Renal cortical epithelial cell (primary cell): Measurements from ENCODE around the gene PPM1B. TPM values are rescaled to one million over a fixed set of nuclear protein-coding genes. Genes with fewer than 3 reads are reported as not detected.
A peak's percentile ranks its signal among the peaks of the same experiment; 100 is the strongest.
"Not testable (repeated sequence)": the region's sequence is repeated elsewhere in the genome, so short reads cannot be mapped to it uniquely, and the experiment has no call there.

Experiments
- DNase-seq: peaks from one replicate; pipeline ENCODE4 v3.0.0-alpha.2; 2011; ENCODE audit warnings: low read depth
- total RNA-seq: library from RNA; depleted of rRNA; stranded (reverse); fragments of >200 nt; gene quantifications from 2 replicates; pipeline ENCODE4 v1.2.3, GENCODE V29; 2014

PPM1B gene
- total RNA-seq, 1 donor from 2014 or later: 78.3 TPM

DNA sequence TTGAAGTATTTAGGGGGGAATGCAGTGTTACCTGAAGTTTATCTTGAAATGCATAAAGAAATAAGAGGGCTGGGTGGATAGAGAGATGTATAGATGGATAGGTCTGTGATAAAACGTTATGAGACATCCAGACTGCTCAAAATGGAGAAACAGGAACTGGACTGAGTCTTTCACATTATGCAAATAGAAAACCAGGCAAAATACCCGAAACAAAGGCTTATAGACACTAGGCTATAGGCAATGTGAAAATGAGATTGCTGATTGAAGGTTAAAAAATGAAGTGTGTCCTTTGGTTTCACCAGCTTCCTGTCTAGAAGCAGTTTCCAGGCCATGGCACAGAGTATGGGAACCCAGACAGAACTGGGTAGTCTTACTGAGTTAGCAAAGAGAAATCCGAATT lies 81.7 kb downstream of the PPM1B start:
- DNase-seq: no peak

DNA sequence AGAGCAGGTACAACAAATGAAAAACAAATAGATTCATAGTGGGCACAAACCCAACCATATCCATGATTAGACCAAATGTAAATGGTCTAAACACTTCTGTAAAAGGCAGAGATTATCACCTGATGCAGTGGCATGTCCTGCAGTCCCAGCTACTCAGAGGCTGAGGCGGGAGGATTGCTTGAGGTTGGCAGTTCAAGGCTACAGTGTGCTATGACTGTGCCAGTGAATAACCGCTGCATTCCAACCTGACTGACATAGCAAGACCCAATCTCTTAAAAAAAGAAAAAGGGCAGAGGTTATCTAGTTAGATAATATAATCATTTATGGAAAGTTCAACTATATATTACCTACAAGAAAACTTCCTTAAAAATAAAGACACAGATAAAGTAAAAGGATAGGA lies 85.3 kb downstream of the PPM1B start:
- no peak for DNase-seq

DNA sequence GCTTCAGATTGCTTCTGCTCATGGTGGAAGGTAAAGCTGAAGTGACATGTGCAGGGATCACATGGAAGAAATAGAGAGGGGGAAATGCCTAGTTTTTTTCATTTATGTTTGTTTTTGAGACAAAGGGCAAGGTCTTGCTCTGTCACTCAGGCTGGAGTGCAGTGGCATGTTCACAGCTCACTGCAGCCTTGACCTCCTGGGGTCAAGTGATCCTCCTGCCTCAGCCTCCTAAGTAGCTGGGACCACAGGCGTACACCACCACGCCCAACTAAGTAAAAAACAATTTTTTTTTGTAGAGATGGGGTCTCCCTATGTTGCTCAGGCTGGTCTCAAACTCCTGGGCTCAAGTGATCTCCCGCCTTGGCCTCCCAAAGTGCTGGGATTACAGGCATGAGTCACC lies 87.0 kb downstream of the PPM1B start:
- DNase-seq: not testable (repeated sequence)

DNA sequence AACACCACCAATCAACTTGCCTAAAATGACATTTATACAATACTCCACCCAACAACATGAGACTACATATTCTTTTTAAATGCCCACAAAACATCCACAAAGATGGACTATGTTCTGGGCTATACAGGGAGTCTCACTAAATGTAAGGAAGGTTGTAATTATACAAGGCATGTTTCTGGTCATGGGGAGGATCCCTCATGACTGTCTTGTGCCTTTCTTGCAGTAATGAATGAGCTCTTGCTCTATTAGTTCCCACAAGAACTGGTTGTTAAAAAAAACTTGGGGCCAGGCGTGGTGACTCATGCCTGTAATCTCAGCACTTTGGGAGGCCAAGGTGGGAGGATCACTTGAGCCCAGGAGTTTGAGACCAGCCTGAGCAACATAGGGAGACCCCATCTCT lies 89.1 kb downstream of the PPM1B start:
- not testable (repeated sequence) for DNase-seq

DNA sequence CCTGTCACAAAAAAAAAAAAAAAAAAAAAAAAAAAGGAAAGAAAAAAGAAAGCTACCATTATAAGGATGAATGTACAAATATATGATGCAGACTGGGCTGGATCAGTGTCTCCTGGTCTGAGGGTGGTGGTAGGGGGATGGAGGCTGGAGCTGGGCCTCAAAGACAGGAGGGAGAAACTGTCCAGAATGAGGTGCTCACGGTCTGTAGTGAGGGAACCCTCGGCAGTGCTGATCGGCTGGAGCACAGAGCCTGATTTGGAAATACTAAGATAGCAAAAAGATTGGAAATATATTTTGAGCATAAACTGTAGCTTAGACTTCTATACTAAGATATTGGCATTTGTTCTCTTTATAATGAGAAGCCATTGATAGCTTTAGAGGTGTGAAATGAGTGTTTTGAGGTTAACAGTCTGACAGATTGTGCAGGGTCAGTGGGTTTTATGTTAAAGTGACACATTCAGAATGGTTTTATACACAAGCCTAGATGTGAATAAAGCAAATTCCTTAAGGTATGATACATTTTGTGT lies 98.7 kb downstream of the PPM1B start:
- DNase-seq: no peak

DNA sequence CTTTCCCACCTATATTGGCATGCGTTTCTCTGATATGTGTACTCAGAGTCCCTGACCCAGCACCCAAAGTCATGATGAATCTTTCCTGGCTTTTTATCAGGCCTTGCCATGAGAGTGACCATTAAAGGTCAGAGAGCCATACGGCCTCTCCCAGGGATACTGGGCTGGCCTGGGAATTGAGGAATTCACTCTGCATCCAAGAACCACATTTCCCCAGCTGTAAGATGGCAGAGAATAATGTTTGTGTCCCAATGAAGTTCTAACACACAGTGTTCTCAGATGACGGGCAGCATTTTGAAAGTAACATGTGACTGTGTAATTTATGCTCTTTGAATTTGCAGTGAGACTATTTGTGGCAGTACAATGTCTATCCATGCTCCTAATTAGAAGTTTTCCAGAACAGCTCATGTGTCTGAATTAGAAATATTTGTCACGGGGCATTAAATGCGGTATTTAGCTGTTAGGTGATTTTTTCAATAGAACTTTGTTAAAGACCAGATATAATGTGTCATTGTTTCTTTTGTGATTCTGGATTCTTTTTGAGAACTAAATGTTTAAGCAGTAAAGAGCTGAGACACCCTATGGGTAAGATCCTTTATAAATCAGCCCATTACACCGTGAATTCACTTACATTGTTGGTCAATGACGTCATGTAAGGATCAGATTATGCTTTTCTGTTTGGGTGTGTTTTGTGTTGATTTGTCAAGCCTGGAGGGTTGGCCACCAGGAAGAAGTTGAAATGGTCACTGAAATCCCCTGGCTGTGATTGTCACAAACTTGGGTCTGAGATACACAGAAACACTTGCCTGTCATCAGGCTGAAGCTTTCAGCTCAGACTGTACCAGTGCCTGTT lies 99.3 kb downstream of the PPM1B start:
- peak; percentile 94 for DNase-seq

DNA sequence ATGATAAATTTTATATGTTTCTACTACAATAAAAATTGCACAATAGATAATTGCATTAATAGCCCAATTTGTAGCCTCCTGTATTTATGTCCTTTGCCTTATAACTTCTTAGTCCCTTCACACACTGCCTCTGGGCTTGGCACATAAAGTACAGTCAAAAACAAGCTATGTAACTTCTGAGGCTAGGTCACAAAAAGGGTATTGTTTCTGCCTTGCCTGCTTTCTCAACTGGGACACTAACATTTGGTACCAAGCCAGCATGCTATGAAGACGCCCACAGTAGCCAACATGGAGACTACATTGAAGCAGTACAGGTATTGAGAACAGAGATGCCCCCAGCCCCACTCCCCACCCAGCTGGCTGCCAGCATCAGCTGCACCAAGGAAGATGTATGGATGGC lies 101.2 kb downstream of the PPM1B start:
- DNase-seq: peak; percentile 42

DNA sequence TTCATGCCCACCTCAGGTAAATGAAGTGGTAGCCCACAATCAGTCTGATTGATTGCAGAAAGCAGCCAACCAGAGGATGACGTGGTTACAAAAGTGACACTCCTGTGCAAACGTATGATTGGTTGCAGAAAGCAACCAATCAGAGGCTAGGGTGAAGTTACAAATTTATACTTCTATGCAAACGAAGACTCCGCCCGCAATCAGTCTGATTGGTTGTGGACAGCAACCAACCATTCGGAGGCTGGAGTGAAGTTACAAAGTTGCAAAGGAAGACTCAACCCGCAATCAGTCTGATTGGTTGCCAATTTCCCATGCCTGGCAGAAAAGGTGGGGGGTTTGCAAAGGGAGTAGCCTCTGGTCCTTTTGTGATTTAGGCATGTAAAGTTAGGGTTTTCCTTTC lies 102.6 kb downstream of the PPM1B start:
- no peak for DNase-seq

DNA sequence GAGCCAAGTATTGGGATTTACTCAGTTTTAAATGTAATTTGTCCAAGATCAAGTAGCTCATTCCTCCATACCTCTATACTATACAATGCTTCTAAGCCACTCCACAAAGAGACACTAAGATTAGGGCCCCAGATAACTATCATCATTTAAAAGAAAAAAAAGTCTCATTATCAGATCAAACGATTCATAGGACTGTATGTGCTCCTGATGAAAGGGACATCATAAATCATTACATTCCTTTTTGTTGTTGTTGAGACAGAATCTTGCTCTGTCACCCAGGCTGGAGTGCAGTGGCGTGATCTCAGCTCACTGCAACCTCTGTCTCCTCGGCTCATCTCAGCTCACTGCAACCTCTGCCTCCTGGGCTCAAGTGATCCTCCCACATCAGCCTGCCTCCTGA lies 104.4 kb downstream of the PPM1B start:
- DNase-seq: no peak

DNA sequence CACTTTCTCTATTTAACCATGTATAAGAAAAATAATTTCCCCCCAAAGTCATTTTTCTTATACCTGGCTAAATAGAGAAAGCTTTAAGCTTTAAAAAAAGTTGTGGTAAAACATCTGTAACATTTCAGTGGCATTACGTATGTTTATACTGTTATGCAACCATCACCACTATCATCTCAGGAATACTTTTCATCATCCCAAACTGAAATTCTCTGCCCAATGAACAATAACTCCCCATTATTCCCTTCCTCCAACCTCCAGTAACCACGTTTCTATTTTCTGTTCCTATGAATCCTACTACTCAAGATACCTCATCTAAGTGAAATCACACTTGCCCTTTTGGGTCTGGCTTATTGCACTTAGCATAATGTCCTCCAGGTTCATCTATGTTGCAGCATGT lies 104.9 kb downstream of the PPM1B start:
- DNase-seq: no peak

DNA sequence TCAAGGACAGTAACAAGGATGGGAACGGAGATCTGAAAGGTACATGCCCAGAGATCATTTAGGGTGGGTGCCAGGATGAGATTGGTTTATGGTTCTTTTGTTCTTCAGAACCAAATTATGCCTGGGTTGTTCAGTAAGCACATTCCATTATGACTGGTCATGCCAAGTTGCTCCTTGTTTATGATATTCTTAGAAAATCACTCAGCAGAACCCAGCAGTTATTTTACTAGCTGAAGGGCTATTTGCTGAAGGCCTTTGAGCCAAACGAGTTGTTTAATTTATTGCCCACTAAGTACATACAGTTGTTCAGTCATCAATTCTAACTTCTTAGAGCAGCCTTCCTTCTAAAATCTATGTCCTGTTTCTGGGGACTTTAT lies 107.2 kb downstream of the PPM1B start:
- DNase-seq: peak; percentile 98

DNA sequence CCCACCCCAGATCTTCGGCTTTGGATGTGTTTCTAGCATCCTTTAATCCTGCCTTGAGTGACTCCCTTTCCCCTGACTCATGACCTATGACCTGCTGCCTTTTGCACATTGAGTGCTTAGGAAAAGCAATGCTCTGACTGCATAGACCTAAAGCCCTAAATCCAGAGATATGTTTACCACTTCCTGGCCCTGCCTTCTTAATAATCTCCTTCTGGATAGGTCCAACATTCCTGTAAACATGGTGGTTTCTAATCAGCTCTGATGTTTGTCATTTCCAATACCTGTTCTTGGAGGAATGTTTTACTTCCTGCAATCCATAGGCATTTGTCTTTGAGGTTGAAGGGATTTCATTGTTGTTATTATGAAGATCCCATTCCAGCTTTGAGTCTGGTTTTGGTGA lies 108.9 kb downstream of the PPM1B start:
- peak; percentile 55 for DNase-seq

DNA sequence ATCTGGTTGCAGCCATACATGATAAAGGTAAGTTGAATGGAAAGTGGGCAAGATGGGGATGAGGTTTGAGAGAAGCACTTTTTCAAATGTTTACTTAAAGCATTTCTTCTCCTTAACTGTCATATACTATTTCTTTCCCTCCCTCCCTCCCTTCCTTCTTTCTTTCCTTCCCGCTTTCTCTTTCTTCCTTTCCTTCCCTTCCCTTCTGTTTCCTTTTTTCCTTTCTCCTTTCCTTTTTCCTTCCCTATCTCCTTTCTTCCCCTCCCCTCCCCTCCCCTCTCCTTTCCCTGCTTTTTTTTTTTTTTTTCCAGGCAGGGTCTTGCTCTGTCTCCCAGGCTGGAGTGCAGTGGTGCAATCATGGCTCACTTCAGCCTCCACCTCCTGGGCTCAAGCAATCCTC lies 112.2 kb downstream of the PPM1B start:
- no peak for DNase-seq

Other genes starting within 250 kb of the PPM1B start
- 69.5 and 153 TPM in 2 replicates for gene LRPPRC, start 172.9 kb upstream of the PPM1B start, total RNA-seq
- gene SLC3A1, start 106.6 kb downstream of the PPM1B start, total RNA-seq: 9.0 and 58.3 TPM in 2 replicates
- 17.7 and 76.6 TPM in 2 replicates for gene PREPL, start 192.6 kb downstream of the PPM1B start, total RNA-seq
- 5.7 and 10.0 TPM in 2 replicates for gene CAMKMT, start 193.1 kb downstream of the PPM1B start, total RNA-seq